ENCODE measurements around the gene OGFRL1.

OGFRL1 gene

GRCh38 chr6:71301546-71301945 lies 12.9 kb downstream of the OGFRL1 start:
- DNase-seq (ENCODE audit: low read depth in 1 of 2, low spot score in 1 of 2): no peak
- TF ChIP-seq SPI1 (IDR thresholded peaks at IDR 0.05; ENCODE audit: borderline replicate concordance, low read depth) (no peak), POLR2AphosphoS5 (IDR thresholded peaks at IDR 0.05; ENCODE audit: low read depth) (no peak), REST (IDR thresholded peaks at IDR 0.05; ENCODE audit: insufficient replicate concordance, low read depth) (no peak), GABPA (IDR thresholded peaks at IDR 0.05; ENCODE audit: low read depth) (no peak)
- TF ChIP-seq, protein P1, sequence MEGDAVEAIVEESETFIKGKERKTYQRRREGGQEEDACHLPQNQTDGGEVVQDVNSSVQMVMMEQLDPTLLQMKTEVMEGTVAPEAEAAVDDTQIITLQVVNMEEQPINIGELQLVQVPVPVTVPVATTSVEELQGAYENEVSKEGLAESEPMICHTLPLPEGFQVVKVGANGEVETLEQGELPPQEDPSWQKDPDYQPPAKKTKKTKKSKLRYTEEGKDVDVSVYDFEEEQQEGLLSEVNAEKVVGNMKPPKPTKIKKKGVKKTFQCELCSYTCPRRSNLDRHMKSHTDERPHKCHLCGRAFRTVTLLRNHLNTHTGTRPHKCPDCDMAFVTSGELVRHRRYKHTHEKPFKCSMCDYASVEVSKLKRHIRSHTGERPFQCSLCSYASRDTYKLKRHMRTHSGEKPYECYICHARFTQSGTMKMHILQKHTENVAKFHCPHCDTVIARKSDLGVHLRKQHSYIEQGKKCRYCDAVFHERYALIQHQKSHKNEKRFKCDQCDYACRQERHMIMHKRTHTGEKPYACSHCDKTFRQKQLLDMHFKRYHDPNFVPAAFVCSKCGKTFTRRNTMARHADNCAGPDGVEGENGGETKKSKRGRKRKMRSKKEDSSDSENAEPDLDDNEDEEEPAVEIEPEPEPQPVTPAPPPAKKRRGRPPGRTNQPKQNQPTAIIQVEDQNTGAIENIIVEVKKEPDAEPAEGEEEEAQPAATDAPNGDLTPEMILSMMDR (IDR thresholded peaks at IDR 0.05; ENCODE audit: insufficient read depth, low read length): no peak
- H3K27ac ChIP-seq (replicated peaks): no peak overlapping the region
- H3K4me3 ChIP-seq (replicated peaks; ENCODE audit: insufficient read depth, low read length): no peak overlapping the region
- H3K27me3 ChIP-seq (ENCODE audit: insufficient read depth, poor library complexity, severe bottlenecking): no peaks in the 10 kb centered on the region

DNA sequence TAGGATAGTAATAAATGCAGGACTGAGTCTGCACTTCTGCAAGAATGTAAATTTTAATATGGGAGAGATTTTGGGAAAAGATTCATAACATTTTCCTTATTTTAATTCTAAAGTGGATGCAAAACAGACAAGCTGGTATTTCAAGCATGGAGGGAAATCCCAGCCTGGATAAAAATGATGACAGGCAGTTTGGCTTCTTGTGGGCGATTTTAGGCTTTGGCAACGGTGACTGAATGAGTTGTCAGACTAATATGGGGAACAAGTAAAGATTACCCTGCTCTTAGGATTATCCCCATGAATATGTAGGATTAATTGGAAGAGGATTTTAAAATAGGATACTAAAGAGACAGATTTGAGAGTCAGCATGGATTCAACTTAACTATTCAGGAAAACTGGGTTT lies 21.0 kb downstream of the OGFRL1 start:
- TF ChIP-seq REST (IDR thresholded peaks at IDR 0.05; ENCODE audit: insufficient replicate concordance, low read depth) (no peak), SPI1 (IDR thresholded peaks at IDR 0.05; ENCODE audit: borderline replicate concordance, low read depth) (no peak), GABPA (IDR thresholded peaks at IDR 0.05; ENCODE audit: low read depth) (no peak)
- no peak overlapping the region for H3K27ac ChIP-seq (replicated peaks)
- DNase-seq (ENCODE audit: low read depth in 1 of 2, low spot score in 1 of 2): no peak
- no peak overlapping the region for H3K4me3 ChIP-seq (replicated peaks; ENCODE audit: insufficient read depth, low read length)
- no peaks in the 10 kb centered on the region for H3K27me3 ChIP-seq (ENCODE audit: insufficient read depth, poor library complexity, severe bottlenecking)

- Histone ChIP-seq H3K4me3 (replicated peaks; ENCODE audit: insufficient read depth, low read length) (no peak overlapping the region), H3K27me3 (ENCODE audit: insufficient read depth, poor library complexity, severe bottlenecking) (no peaks in the 10 kb centered on the region), H3K27ac (replicated peaks) (no peak overlapping the region)
- DNase-seq (ENCODE audit: low read depth in 1 of 2, low spot score in 1 of 2): no peak
- TF ChIP-seq SPI1 (IDR thresholded peaks at IDR 0.05; ENCODE audit: borderline replicate concordance, low read depth) (no peak), REST (IDR thresholded peaks at IDR 0.05; ENCODE audit: insufficient replicate concordance, low read depth) (no peak)
Measured at GRCh38 chr6:71310261-71310660, 21.6 kb downstream of the OGFRL1 start.

DNA sequence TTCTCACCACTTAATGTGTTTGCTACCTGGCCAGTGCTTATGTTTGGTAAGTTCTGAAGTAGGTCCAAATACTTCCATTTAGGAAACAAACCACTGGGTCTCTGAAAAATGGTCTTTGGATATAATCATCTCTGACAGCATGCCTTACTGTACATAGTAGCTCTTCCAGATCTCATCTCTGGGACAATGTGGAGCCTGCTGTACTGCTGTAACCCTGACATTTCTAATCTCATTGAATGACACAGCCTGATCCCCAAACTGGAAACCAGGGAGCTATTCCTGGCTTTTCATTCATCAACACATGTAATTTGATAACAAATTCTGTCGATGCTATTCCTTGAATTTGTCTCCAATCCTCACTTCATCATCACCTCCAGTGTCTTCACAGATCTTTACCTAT lies 23.5 kb downstream of the OGFRL1 start:
- no peak for DNase-seq (ENCODE audit: low read depth in 1 of 2, low spot score in 1 of 2)
- no peak overlapping the region for H3K4me3 ChIP-seq (replicated peaks; ENCODE audit: insufficient read depth, low read length)

More for the DNA sequence above, 23.5 kb downstream of the OGFRL1 start:
- Histone ChIP-seq H3K27ac (replicated peaks) (no peak overlapping the region), H3K27me3 (ENCODE audit: insufficient read depth, poor library complexity, severe bottlenecking) (no peaks in the 10 kb centered on the region)
- TF ChIP-seq, protein P1 (IDR thresholded peaks at IDR 0.05; ENCODE audit: insufficient read depth, low read length): no peak
- no peak for TF ChIP-seq SPI1 (IDR thresholded peaks at IDR 0.05; ENCODE audit: borderline replicate concordance, low read depth)
- no peak for TF ChIP-seq GABPA (IDR thresholded peaks at IDR 0.05; ENCODE audit: low read depth)
- TF ChIP-seq REST (IDR thresholded peaks at IDR 0.05; ENCODE audit: insufficient replicate concordance, low read depth): no peak
- TF ChIP-seq POLR2AphosphoS5 (IDR thresholded peaks at IDR 0.05; ENCODE audit: low read depth): no peak
